ENCODE data around the gene TAF5.

DNA sequence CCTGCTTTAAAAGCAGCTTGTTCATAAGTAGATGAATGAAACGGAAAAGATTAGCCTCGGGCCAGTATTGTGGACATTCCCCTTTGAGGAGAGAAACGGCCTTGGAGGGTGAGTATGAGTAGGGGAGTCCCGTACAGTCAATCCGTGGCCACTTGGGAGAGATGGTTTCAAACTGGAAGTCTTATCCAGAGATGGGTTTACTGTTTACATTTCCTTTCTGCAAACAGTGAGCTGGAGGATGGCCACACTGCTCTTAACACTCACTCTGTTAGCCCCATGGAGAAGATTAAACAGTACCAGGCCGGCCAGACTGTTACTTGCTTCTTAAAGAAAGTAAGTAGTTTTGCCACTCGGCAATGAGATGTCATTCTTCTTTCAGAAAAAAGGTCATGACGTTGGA, 64.1 kb downstream of the TAF5 start:
- TF ChIP-seq GATA2 (IDR thresholded peaks at IDR 0.05; ENCODE audit: low read depth, low read length) (no peak), GATA3 (IDR thresholded peaks at IDR 0.05; ENCODE audit: low read depth, low read length) (no peak)
